GM12864 (cell line): ENCODE results near the gene UGGT2.
"Not testable (repeated sequence)": the region's sequence is repeated elsewhere in the genome, so short reads cannot be mapped to it uniquely, and the experiment has no call there.

Experiments
- DNase-seq: peaks from one replicate; pipeline ENCODE4 v3.0.0-alpha.2; 2011; ENCODE audit warnings: low read depth
- H3K4me3 ChIP-seq: 2 replicates; pipeline ENCODE4 v1.5.1; 2011; ENCODE audit warnings: mild to moderate bottlenecking, low read depth, low read length, control low read depth
- CTCF ChIP-seq: IDR thresholded peaks from 2 replicates; pipeline ENCODE4 v1.5.1; 2011; ENCODE audit warnings: low read depth, mild to moderate bottlenecking, moderate library complexity, low read length, control low read depth, inconsistent platforms; ENCODE audit errors: missing control alignments

UGGT2 gene

DNA sequence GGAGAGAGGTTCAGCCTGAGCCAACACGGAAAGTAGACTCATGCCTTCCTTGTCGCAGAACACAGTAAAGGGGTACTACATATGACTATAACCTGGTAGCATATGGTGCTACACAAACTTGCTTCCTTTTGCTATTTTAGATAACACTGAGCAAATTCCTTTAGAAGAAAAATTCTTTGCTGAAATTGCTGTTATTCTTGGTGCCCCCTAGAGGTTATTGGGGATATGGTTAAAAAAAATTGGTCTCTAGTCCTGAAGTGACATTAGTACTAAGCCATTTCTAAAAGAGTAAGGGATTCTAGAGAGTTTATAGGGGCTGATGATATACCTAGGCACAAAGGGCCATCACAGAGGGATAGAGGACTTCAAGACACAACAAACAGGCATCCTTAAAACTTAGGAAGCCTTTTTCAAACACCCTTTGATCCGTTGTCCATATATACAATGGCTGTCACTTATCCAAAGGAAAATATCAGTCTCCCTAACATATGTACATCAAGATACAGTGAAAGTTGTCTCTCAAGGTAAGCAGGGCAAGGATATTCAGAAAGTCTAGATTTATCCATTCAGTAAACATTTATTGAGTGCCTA is 22.8 kb upstream of the UGGT2 start:
- peak; percentile 55 for TF ChIP-seq CTCF

DNA sequence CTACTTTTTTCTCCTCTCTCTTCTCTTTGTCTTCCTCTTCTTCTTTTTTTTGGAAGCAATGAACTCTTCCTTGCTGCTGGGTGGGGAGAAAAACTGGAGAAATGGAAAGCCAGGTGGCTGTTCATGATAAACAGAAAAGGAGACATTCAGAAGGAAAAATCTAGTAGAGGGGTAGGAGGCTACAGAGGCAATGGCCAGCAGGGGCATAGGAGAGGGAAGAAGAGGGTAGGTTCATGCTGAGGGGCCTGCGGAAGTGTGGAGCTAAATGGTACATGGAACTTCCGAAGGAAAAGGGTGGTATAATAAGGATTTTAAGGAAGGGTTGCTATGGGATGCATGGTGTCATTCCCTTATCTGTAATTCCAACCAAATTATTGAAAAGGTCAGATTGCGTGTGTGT is 19.2 kb upstream of the UGGT2 start:
- no peak for TF ChIP-seq CTCF
- DNase-seq, result no peak
- H3K4me3 ChIP-seq, result no peak overlapping the region

More for the DNA sequence above, 22.8 kb upstream of the UGGT2 start:
- no peak for DNase-seq
- H3K4me3 ChIP-seq, result no peak overlapping the region

- no peak for TF ChIP-seq CTCF
- no peak overlapping the region for H3K4me3 ChIP-seq
- DNase-seq, result no peak
These were observed 18.3 kb upstream of the UGGT2 start for GRCh38 chr13:96071504-96071903.

- H3K4me3 ChIP-seq, result no peak overlapping the region
- no peak for TF ChIP-seq CTCF
- DNase-seq, result no peak
These were observed 15.5 kb upstream of the UGGT2 start for GRCh38 chr13:96068729-96069128.

DNA sequence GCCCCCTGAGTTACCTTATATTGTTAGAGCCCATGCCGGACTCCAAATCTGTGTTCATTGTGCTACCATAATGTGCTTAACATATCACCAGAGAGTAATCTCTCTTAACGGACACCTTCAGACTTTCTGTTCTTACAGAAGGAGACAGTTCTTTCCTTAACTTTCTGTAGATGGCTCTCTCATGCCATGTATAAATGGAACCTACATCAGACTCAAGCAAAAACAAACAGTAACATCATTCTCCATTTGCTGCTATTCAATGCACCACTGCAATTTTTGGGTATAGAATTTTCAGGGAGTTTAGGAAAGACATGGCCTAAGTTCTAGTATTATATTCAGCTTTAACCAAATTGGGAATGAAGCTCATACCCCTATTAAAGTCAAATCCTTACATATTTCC is 12.6 kb upstream of the UGGT2 start:
- DNase-seq, result no peak
- TF ChIP-seq CTCF, result no peak
- H3K4me3 ChIP-seq, result no peak overlapping the region

- no peak for DNase-seq
- TF ChIP-seq CTCF, result no peak
- peak overlapping the region; percentile 89 for H3K4me3 ChIP-seq
These were observed 572 bp downstream of the UGGT2 start for GRCh38 chr13:96052656-96053002.

- not testable (repeated sequence) for DNase-seq
- peak overlapping the region; percentile 89; the same call in 1 of the 2 replicates for H3K4me3 ChIP-seq
These were observed 1.3 kb downstream of the UGGT2 start for GRCh38 chr13:96051946-96052345.

DNA sequence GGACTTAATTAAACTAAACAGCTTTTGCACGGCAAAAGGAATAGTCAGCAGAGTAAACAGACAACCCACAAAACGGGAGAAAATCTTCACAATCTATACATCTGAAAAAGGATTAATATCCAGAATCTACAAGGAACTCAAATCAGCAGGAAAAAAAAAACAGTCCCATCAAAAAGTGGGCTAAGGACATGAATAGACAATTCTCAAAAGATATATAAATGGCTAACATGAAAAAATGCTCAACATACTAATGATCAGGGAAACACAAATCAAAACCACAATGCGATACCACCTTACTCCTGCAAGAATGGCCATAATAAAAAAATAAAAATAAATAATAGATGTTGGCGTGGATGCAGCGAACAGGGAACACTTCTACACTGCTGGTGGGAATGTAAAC is 1.7 kb downstream of the UGGT2 start:
- H3K4me3 ChIP-seq, result not testable (repeated sequence)

DNA sequence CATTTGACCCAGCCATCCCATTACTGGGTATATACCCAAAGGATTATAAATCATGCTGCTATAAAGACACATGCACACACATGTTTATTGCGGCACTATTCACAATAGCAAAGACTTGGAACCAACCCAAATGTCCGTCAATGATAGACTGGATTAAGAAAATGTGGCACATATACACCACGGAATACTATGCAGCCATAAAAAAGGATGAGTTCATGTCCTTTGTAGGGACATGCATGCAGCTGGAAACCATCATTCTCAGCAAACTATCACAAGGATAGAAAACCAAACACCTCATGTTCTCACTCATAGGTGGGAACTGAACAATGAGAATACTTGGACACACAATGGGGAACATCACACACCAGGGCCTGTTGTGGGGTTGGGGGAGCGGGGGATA is 2.2 kb downstream of the UGGT2 start:
- not testable (repeated sequence) for DNase-seq, H3K4me3 ChIP-seq

More for the DNA sequence above, 1.7 kb downstream of the UGGT2 start:
- not testable (repeated sequence) for DNase-seq

GRCh38 chr13:96046449-96047126 is 6.6 kb downstream of the UGGT2 start:
- not testable (repeated sequence) for DNase-seq, H3K4me3 ChIP-seq
